HG02759 (cell line): ENCODE results near the gene DIDO1.

ENCODE experiments used
- ATAC-seq: cut with Tn5 transposase; IDR thresholded peaks from one replicate; pipeline ENCODE4 v1.9.1; 2021; ENCODE audit warnings: mild to moderate bottlenecking, moderate library complexity; ENCODE audit not compliant: unreplicated experiment

Gene DIDO1

GRCh38 chr20:62897666-62898065 is 28.6 kb downstream of the DIDO1 start:
- ATAC-seq: no peak

- no peak for ATAC-seq
These were observed 29.8 kb downstream of the DIDO1 start for GRCh38 chr20:62896526-62896925.

GRCh38 chr20:62895539-62895938 is 30.8 kb downstream of the DIDO1 start:
- no peak for ATAC-seq

- ATAC-seq: no peak
These were observed 32.0 kb downstream of the DIDO1 start for GRCh38 chr20:62894261-62894660.

GRCh38 chr20:62893700-62894099 is 32.6 kb downstream of the DIDO1 start:
- ATAC-seq: no peak

- ATAC-seq: no peak
These were observed 33.7 kb downstream of the DIDO1 start for GRCh38 chr20:62892348-62893304.

- ATAC-seq: no peak
These were observed 35.2 kb downstream of the DIDO1 start for GRCh38 chr20:62891111-62891510.

- no peak for ATAC-seq
These were observed 35.9 kb downstream of the DIDO1 start for GRCh38 chr20:62890444-62890843.

GRCh38 chr20:62889871-62890270 is 36.4 kb downstream of the DIDO1 start:
- ATAC-seq: no peak

GRCh38 chr20:62889411-62889810 is 36.9 kb downstream of the DIDO1 start:
- no peak for ATAC-seq

GRCh38 chr20:62888910-62889309 is 37.4 kb downstream of the DIDO1 start:
- no peak for ATAC-seq

- ATAC-seq: no peak
These were observed 37.9 kb downstream of the DIDO1 start for GRCh38 chr20:62888406-62888805.

- ATAC-seq: no peak
These were observed 38.5 kb downstream of the DIDO1 start for GRCh38 chr20:62887860-62888239.

GRCh38 chr20:62887152-62887859 is 39.0 kb downstream of the DIDO1 start:
- ATAC-seq: no peak

- no peak for ATAC-seq
These were observed 39.6 kb downstream of the DIDO1 start for GRCh38 chr20:62886709-62887058.

- no peak for ATAC-seq
These were observed 40.2 kb downstream of the DIDO1 start for GRCh38 chr20:62885896-62886708.

GRCh38 chr20:62885046-62885895 is 41.0 kb downstream of the DIDO1 start:
- ATAC-seq: no peak

- ATAC-seq: no peak
These were observed 41.7 kb downstream of the DIDO1 start for GRCh38 chr20:62884556-62884955.

- ATAC-seq: no peak
These were observed 43.9 kb downstream of the DIDO1 start for GRCh38 chr20:62882426-62882825.

GRCh38 chr20:62881662-62882395 is 44.5 kb downstream of the DIDO1 start:
- ATAC-seq: no peak
